ENCODE measurements around the gene DLGAP4.
"Not testable (repeated sequence)": the region's sequence is repeated elsewhere in the genome, so short reads cannot be mapped to it uniquely, and the experiment has no call there.

Gene DLGAP4

DNA sequence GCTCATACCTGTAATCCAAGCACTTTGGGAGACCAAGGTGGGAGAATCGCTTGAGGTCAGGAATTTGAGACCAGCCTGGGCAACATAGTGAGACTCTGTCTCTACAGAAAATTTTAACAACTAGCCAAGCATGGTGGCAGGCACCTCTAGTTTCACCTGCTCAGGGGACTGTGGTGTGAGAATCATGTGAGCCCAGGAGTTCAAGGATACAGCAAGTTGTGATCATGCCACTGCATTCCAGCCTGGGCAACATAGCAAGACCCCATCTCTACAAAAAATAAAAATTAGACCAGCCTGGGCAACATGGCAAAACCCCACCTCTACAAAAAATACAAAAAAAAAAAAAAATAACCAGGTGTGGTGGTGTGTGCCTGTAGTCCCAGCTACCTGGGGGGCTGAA, 73.8 kb downstream of the DLGAP4 start:
- not testable (repeated sequence) for DNase-seq (ENCODE audit: low read depth)

DNA sequence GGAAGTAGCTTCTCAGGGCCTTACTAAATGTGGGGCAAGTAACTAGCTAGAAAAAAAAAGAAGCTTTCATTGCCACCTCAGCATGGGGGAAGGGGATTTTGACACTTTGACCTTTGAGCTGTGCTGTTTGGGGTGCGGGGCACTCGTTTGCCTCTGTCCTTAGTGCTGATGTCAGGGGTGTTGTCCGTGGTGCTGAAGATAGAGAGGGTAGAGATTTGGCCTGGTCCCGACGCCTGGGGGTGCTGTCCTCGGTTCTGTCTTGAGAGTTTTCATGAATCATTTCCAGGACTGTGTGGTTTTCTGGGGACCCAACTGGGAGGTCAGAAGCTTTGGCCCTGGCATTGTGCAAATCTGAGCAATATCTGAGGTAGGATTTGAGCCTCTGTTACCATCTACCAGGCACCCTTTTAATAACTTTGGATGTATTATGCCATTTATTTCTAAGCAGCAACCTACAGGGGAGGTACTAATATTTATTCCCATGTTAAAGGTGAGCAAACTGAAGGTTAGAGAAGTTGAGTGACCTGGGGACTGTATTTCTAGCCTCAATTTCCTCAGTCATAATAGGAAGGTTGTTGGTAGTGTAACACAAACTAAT, 78.0 kb downstream of the DLGAP4 start:
- peak; percentile 44 for DNase-seq (ENCODE audit: low read depth)

DNA sequence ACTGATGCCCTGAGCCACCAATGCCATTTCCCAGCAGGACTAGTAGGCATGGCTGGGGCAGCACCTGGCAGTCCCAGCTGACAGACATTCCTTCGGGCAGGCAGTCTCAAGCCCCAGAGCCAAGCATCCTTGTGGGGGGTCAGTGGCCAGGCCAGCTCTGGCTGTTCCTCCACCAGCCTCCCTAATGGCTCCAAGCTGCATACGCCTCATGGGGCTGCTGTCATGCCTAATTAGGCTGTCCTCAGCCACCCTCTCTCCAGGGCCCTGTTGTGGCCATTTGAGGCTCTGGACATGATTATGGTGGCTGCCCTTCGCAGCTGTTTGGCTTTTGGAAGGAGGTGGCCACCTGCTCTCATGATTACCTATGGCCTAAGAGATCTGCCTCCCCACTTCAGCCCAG, 79.4 kb downstream of the DLGAP4 start:
- no peak for DNase-seq (ENCODE audit: low read depth)

DNA sequence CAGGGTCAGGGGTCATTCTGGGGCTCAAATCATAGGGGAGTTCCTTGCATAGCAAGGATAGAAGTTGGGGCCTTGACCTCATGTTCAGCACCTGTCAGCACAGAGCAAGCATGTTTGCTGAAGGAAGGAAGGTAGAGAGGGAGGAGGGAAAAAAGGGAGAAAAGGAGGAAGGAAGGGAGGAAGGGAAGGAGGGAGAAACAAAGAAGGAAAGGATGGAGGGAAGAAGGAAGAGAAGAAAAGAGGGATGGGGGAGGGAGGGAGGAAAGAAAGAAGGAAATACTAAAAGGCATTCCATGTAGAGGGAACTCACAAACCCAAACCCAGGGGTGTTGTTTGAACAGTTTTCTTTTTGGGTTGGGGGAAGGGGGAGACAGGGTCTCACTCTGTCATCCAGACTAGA, 80.1 kb downstream of the DLGAP4 start:
- no peak for DNase-seq (ENCODE audit: low read depth)

DNA sequence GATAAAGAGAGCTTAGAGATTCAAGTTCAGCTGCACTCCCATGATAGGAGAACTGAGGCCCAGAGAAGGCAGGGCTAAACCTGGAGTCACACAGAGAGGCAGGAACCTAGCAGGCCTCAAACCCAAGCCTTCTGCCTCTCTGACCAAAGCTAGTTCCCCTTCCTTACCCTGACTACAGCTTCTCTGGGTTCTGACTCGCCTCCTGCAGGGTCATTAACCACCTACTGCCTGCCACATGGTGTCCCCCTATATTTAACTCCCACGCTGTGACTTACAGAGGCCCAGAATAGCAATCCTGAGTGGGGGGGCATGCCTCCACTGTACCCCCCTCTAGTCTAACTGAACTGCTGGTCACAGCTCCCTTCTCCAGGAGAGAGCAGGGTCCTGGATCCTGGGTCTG, 84.1 kb downstream of the DLGAP4 start:
- DNase-seq (ENCODE audit: low read depth): no peak

DNA sequence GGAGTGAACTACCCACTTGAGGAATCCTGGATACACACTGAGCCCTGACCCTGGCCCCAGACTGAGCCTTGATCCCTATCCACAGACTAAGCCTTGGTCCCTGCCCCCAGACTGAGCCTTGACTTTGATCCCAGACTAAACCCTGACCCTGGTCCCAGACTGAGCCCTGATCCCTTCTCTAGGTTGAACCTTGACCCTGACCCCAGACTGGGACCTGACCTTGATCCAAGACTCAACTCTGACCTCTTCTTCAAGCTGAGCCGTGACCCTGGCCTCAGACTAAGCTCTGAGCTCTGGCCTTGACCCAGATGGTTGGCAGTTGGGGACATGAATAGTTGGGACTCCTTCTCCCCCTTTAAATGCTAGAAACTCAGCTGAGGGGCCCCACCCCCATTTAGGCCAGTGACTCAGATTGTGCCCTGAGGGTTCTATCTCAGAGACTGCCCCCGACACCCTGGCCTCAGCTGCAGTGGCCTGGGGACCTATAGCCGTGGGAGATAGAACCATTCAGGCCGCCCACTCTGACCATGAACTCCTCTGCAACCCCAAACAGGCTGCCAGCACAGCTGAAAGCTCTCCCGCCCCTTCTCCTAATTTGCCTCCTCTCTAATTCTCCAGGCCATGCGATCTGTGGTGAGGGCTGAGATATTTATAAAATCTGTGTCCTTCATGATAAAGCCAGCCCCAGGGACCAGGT, 84.7 kb downstream of the DLGAP4 start:
- no peak for DNase-seq (ENCODE audit: low read depth)

DNA sequence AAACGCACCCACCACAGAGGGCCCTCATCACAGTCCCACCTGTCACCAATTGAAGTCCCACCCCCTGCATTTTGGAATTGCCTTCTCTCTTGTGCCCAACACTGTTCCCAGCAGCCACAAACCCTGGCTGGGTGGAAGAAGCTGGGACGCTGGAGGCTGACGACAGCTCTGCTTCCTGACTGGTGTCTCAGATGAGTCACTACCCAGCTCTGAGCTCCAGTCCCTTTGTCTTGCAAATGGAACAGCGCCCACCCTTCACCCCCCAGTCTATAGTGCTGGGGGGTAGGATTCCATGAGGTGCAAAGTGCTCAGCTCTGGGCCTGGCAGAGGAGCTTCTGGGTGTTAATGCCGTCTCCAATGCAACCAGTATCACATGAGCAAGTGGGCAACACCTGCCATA, 85.3 kb downstream of the DLGAP4 start:
- DNase-seq (ENCODE audit: low read depth): no peak

DNA sequence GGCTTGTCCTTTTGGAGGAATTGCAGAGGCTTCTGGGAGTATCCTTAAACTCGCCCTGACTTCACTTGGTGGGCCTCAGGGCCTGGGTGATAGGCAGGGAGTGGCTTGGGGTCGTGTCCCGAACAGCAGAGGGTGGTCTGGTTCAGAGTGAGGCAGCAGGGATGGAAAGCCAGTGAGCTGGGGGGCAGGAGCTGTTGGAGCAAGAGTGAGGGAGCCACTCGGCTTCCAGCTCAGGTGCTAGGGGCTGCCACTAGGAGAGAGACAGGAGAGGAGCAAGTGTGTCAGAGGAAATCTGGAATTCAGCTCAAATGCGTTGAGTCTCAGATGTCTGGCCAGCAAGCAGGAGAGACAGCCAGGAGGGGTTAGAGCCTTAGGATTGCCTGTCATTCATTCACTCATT, 85.8 kb downstream of the DLGAP4 start:
- DNase-seq (ENCODE audit: low read depth): no peak

DNA sequence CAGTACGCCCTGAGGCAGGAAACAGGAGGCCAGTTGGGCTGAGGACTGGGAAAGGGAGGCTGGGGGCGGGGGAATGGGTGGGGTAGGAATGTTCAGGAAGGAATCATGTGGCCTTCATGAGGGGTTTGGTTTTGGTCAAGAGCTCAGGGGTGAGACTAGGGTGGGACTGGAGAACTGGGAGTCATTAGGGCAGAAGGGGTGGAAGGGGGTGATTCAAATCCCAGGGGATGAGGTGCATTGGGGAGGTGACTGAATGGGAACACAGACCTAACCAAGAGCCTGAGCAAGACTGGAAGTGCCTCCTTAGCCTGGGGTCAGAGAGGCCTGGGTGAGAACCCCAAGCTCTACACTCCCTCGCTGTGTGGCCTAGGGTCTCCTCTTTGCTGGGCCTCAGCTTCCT, 86.8 kb downstream of the DLGAP4 start:
- DNase-seq (ENCODE audit: low read depth): no peak

GRCh38 chr20:36394340-36394965, 88.3 kb downstream of the DLGAP4 start:
- DNase-seq (ENCODE audit: low read depth): no peak

GRCh38 chr20:36396340-36396739, 90.2 kb downstream of the DLGAP4 start:
- no peak for DNase-seq (ENCODE audit: low read depth)

GRCh38 chr20:36396847-36397630, 90.9 kb downstream of the DLGAP4 start:
- no peak for DNase-seq (ENCODE audit: low read depth)

DNA sequence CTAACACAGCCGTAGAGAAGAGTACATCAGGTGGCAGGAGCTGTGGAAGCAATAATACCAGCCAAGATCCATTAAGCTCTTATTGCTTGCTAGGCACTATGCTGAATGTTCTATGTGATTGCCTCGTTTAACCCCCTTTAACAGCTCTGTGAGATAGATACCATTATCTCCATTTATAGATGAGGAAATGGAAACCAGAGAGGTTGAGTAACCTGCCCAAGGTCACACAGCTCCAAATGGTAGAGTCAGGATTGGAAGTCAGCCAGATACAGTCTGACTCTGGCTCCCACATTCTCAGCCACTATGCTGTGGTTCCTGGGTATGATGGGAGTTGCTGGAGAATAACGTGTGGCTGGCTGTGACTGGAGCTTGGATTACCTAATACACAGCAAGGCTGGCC, 92.4 kb downstream of the DLGAP4 start:
- peak; percentile 29 for DNase-seq (ENCODE audit: low read depth)

GRCh38 chr20:36399147-36399968, 93.2 kb downstream of the DLGAP4 start:
- peak; percentile 48 for DNase-seq (ENCODE audit: low read depth)

GRCh38 chr20:36399969-36400545, 93.9 kb downstream of the DLGAP4 start:
- no peak for DNase-seq (ENCODE audit: low read depth)

- DNase-seq (ENCODE audit: low read depth): no peak
Observed at GRCh38 chr20:36400909-36401735, 95.0 kb downstream of the DLGAP4 start.

DNA sequence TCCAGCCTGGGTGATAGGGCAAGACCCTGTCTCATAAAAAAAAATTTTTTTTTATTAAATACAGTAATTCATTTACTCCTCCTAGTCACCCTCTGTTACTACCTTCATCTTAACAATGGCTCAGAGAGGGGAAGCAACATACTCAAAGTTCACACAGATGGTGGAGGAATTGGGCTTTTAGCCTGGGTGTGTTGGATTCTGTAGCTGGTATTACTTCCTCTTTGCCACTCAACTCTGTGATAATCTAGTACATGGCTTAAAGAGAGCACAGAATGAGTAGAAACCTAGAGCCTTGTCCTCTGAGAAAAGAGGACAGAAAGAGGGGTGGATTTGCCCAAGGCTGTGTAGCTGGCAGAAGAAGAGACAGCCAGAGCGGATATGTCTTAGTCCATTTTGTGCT, 96.6 kb downstream of the DLGAP4 start:
- no peak for DNase-seq (ENCODE audit: low read depth)

GRCh38 chr20:36404435-36404978, 98.4 kb downstream of the DLGAP4 start:
- peak; percentile 20 for DNase-seq (ENCODE audit: low read depth)

GRCh38 chr20:36405255-36405654, 99.1 kb downstream of the DLGAP4 start:
- DNase-seq (ENCODE audit: low read depth): peak; percentile 46

DNA sequence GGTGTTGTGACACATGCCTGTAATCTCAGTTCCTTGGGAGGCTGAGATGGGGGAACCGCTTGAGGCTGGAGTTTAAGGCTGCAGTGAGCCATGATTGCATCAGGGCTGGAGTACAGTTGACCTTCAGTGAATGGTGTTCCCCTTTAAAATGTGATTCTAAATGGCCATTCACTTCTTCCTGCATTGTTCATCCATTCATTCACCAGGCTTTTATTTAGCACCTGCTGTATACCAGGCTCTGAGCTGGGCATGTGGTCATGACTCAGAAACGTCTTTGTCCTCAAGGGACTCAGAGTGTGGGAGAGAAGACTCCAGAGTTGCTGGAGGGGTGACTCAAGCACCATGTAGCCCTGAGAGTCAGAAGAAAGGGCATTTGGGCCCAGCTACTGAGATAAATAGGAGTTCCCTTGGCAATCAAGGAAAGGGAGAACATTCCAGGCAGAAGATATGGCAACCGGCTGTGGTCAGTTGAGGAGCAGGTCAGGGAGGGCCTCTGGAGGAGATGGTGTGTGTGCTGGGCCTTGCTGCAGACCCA, 101.1 kb downstream of the DLGAP4 start:
- peak; percentile 83 for DNase-seq (ENCODE audit: low read depth)
